Activated effector memory CD4-positive, alpha-beta T cell treated with Interleukin-2 at 50 U/mL for 16 hours (primary cell): ENCODE data around the gene LIFR.

Experiments used
- DNase-seq: peaks from one replicate; pipeline ENCODE4 v3.0.0-alpha.2; 2020

LIFR gene

GRCh38 chr5:38465061-38465460 is 91.4 kb downstream of the LIFR start:
- no peak for DNase-seq

DNA sequence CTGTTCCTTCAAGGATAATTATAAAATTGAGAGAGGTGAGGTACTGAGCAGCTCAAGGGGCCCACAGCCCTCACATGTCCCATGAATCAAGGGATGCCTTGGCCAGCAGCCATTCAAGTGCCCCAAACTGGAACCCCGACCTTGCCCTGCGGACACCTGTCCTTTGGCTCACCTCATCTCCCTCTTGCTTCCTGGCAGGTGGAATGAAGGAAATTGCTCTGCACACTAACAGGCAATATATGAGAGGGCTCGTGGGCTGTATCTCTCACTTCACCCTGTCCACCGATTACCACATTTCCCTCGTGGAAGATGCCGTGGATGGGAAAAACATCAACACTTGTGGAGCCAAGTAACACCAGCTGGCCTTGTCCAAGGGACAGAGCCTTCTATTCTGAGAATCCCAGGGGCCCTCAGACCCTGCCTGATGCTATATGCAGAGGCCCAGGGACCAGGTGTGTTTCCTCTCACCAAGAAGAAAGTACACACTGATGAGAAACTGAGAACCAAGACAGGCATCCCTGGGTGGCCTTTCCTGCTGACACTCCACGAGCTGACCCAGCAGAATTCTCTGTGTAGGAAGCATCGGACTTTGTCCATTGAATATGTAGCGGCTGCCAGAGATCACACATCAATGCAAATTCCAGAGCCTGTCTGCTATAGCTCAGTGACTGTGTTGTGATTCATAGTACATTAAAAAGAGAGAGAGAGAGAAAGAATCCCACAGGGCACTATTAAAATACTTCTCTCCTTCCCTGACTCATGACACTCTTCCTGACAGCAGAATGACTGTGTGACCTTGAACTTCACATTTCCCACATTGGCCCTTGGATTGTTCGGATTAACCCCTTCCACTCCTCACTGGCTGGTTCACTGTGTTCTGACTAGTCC is 92.6 kb downstream of the LIFR start:
- DNase-seq = no peak

- DNase-seq = no peak
Measured at GRCh38 chr5:38462976-38463633, 93.3 kb downstream of the LIFR start.

DNA sequence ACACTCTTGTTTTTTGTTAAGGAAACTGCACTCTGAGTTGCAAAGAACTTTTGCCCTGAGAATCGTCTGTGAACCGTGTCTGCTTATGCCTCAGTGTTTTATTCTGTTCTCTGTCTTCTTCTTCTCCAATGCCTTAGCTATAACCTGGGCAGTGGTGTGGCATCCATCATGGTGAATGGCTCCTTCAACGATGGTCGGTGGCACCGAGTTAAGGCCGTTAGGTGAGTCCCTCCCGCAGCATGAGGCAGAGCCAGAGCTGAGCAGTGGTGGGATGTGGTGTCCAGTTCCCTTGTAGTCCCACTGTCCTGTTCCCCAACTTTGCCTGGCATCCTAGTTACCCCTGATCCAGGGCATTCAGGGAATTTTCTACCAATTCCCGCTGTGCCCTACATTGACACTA is 98.3 kb downstream of the LIFR start:
- DNase-seq = no peak

GRCh38 chr5:38456657-38457399 is 99.6 kb downstream of the LIFR start:
- DNase-seq = no peak

DNA sequence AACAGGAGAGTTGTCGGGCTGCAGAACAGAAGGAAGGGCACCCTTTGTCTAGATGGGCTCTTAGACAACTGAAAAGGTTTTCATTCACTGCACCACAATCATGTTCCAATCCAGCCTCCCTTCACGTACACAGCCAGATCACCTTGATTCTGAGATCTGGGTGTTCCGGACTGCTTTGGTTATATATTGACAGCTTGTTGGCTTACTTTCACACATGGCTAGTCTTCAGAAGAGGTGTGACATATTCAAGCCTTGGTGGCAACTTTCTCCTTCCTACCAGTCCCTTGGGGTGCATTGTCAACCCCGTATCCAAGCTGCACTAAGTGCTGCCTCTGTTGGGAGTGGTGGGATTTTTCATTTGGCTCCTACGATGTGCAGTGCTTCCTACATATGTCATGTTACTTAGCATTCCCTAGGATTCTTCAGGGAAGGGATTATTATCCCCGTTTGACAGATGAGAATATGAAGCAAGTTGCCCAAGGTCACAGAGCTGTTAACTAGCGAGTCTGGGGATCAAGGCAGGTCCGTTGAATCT is 100.6 kb downstream of the LIFR start:
- no peak for DNase-seq

DNA sequence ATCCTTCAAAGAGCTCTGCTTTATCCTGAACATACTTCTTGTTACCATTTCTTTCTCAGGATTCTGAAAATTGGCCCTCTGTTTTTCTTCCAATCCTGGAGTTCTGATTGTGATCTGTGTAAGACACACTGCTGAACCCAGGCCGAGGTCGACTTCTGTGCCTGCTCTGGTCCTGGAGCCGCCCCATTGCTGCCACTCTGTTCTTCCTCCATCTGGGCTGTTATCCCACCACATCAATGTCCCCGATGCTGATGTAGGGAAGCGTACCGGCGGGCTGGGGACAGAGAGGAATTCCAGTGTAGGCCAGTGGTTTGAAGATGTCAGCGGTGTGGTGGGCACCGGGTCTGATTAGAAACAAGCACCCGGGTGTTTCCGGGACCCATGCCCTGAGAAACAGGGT is 102.5 kb downstream of the LIFR start:
- DNase-seq = no peak

GRCh38 chr5:38453506-38453905 is 102.9 kb downstream of the LIFR start:
- peak; percentile 18 for DNase-seq

GRCh38 chr5:38452201-38452600 is 104.2 kb downstream of the LIFR start:
- no peak for DNase-seq

DNA sequence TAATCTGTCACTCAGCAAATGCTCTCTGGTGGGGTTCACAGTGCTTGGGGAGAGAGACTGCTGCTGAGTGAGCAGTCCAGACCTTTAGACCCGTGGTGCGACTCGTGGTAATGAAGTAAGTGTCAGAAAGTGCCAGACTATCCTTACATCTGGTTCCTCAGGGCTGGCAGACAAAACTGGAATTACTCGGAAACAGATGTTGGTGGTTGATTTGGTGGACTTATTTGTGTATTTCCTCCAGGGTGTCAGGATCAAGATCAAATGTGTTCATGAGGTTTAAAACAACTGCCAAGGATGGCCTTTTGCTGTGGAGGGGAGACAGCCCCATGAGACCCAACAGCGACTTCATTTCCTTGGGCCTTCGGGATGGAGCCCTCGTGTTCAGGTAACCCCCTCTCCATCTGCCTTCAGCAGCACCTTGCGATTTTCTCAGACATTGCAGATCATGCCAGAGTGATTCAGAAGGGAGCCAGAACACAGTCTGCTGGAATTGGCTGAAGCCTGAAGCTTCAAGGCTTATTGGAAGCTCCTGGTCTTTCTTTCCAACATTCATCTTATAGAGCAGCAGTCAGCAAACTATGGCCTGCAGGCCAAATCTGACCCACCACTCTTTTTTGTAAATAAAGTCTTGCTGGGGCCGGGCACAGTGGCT is 105.2 kb downstream of the LIFR start:
- DNase-seq = no peak

- no peak for DNase-seq
Measured at GRCh38 chr5:38450627-38451026, 105.8 kb downstream of the LIFR start.

DNA sequence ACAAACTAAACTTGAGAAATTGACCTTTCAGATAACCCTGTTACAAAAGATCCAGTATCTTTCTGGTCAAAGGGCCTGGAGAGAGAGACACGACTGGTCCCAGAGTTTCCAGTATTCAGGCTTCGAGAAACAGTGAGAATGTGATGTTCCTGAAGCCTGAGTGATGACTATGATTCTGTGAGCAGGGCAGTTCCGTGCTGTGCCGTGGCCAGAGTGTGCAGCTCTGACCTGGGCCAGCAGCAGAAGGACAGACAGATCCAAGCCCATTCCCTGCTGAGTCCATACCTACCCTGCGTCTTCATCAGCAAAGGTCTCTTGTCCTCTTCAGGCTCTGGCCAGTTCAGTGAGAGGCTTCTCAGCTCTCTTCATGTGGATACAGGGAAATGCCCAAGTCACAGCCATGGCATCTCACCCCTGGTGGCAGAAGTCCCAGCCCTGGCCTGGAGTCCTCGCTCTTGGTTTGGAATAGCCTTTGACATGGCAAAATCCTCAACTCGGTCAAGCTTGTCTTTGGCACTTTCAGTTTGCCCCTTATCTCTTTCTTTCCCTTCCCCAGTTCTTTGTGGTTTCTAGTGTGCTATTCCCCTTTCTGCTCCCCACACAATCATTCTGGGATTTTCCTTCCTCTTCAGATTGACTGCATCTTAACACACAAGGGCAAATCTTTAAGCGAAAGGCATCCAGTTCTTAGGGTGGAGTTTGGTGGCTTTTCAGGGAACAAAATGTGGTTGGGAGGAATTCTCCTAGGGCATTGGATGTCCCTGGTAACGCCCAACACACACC is 107.7 kb downstream of the LIFR start:
- DNase-seq = no peak

GRCh38 chr5:38447786-38448185 is 108.7 kb downstream of the LIFR start:
- DNase-seq = no peak

GRCh38 chr5:38447056-38447455 is 109.4 kb downstream of the LIFR start:
- DNase-seq = no peak

GRCh38 chr5:38446029-38446522 is 110.4 kb downstream of the LIFR start:
- no peak for DNase-seq

DNA sequence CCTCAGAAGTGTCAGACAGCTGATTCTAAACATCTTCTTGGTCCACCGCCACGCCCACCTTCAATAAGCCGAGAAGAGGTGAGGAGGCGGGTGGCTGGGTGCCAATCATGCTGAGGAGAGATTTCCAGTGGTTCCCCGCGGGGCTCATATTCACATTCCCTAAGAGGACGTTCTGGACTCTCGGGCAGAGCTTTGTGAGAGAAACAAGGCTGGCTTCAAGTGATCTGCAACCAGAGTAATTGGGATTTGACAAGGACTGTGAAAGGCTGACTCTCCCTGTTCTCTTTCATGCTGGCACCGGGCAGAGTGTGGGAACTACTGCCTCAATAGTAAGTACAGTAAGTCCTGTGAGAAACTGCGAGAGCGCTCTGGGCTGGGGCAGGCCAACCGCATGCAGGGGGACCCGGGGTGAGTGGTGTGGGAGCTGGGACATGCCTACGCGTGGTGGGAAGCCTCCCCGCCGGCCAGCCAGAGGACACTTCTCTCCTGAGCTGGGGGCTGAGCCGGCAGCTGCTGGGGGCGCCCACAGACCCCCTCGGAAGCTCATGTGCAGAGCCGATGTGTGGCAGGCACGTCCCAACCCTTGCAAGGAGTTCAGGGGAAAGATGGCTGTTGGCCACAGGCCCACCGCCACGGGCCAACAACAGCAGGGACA is 110.9 kb downstream of the LIFR start:
- no peak for DNase-seq

- no peak for DNase-seq
Measured at GRCh38 chr5:38443390-38443789, 113.1 kb downstream of the LIFR start.

GRCh38 chr5:38442247-38442573 is 114.2 kb downstream of the LIFR start:
- DNase-seq = no peak

DNA sequence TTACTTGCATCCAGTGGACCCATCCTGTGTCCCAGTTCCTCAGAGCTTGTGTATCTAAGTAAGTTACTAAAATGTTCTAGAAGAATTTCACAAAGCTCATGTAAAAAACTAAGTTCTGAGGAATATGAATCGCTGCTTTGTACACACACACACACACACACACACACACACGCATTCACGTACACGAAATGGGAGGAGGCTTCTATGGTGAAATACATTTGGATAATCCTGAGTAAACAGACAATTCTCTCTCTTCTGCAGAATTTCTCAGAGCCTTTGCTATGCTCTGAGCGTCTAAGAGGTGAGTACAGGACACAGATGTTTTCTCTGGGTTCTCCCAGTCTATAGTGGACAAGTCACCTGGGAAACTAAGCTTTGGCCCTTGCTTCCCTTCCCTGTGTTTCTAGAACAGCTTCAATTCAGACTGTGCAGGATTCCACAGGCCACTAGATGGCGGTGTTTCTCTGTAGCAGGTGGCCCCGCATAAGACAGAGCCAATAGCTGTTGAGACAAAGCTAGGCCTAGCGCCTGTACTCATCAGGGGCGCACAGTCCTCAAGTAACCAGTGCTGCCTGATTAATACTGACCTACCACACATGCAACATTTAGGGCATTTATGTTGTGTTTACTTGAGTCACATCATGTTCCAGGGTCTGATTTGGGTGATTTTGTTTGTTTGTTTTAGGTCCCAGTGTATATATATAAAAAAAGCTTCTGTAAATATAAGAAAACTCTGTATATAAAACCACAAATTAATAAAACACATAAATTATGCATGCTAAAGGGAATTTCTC is 114.8 kb downstream of the LIFR start:
- peak; percentile 57 for DNase-seq

DNA sequence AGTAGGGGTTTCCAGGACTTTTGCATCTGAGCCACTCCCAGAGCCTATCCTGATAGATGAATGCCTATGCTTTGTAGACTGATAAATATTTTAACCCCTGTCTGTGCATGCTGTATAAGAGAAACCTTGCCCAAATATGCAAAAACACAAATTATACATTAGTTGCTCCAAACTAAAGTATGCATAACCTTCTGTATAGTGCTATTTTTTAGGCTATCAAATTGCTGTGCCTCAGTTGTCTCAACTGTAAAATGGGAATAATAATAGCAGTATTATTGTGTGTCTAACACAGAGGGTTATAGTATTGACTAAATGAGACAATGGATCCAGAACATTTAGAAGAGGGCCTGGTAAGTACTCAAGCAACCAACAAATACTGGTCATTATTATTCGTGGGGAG is 117.7 kb downstream of the LIFR start:
- no peak for DNase-seq
